Measurements from ENCODE around the gene WWC2.

Gene WWC2

GRCh38 chr4:183364025-183364424 lies 265.0 kb downstream of the WWC2 start:
- ChIA-PET CTCF (interaction anchor here (0.6 kb wide), 1 partner anchor 1632 kb away, joined by 3 read pairs; no protein-coding TSS in a partner anchor), POLR2A (no interaction called here)
- H3K4me1 ChIP-seq (ENCODE audit: control insufficient read depth, insufficient read depth, low read length): no peaks in the 10 kb centered on the region
- H3K9me3 ChIP-seq (ENCODE audit: control insufficient read depth, insufficient read depth, low read depth, low read length): no peaks in the 10 kb centered on the region
- no peak overlapping the region for H3K4me3 ChIP-seq (ENCODE audit: low read depth, low read length)
- TF ChIP-seq ZFP3 (tag by site-specific recombination; IDR thresholded peaks at IDR 0.05; ENCODE audit: low read depth) (no peak), ZNF837 (tag by site-specific recombination; IDR thresholded peaks at IDR 0.05) (no peak), ZBTB49 (tag by site-specific recombination; IDR thresholded peaks at IDR 0.05; ENCODE audit: low read depth) (no peak), GLIS1 (tag by site-specific recombination; IDR thresholded peaks at IDR 0.05) (no peak)
- H3K27ac ChIP-seq (ENCODE audit: extremely low read depth, low read depth, low read length): no peak overlapping the region
- no peaks in the 10 kb centered on the region for H3K36me3 ChIP-seq (ENCODE audit: control insufficient read depth in 2 of 2, insufficient read depth in 1 of 2, low read length in 2 of 2)

GRCh38 chr4:183366206-183366835 lies 267.3 kb downstream of the WWC2 start:
- TF ChIP-seq ZNF133 (tag by site-specific recombination; IDR thresholded peaks at IDR 0.05) (no peak), ZNF629 (tag by site-specific recombination; IDR thresholded peaks at IDR 0.05) (no peak), PRDM2 (tag by site-specific recombination; IDR thresholded peaks at IDR 0.05; ENCODE audit: borderline replicate concordance) (no peak), ZNF394 (tag by site-specific recombination; IDR thresholded peaks at IDR 0.05; ENCODE audit: borderline replicate concordance) (no peak), ZNF404 (tag by site-specific recombination; IDR thresholded peaks at IDR 0.05) (no peak)
- H3K4me3 ChIP-seq (ENCODE audit: low read depth, low read length): no peak overlapping the region
- no peak overlapping the region for H3K27ac ChIP-seq (ENCODE audit: extremely low read depth, low read depth, low read length)
- H3K9me3 ChIP-seq (ENCODE audit: control insufficient read depth, insufficient read depth, low read depth, low read length): no peaks in the 10 kb centered on the region
- H3K36me3 ChIP-seq (ENCODE audit: control insufficient read depth in 2 of 2, insufficient read depth in 1 of 2, low read length in 2 of 2): no peaks in the 10 kb centered on the region
- POLR2A ChIA-PET: no interaction called here
- H3K4me1 ChIP-seq (ENCODE audit: control insufficient read depth, insufficient read depth, low read length): no peaks in the 10 kb centered on the region
- CTCF ChIA-PET: no interaction called here

GRCh38 chr4:183369073-183369472 lies 270.0 kb downstream of the WWC2 start:
- CTCF ChIA-PET: no interaction called here
- Histone ChIP-seq H3K4me3 (ENCODE audit: low read depth, low read length) (no peak overlapping the region), H3K27ac (ENCODE audit: extremely low read depth, low read depth, low read length) (no peak overlapping the region), H3K4me1 (ENCODE audit: control insufficient read depth, insufficient read depth, low read length) (no peaks in the 10 kb centered on the region), H3K9me3 (ENCODE audit: control insufficient read depth, insufficient read depth, low read depth, low read length) (no peaks in the 10 kb centered on the region), H3K36me3 (ENCODE audit: control insufficient read depth in 2 of 2, insufficient read depth in 1 of 2, low read length in 2 of 2) (no peaks in the 10 kb centered on the region)
- POLR2A ChIA-PET: no interaction called here
- TF ChIP-seq GFI1B (tag by site-specific recombination; IDR thresholded peaks at IDR 0.05): no peak
- TF ChIP-seq ZNF394 (tag by site-specific recombination; IDR thresholded peaks at IDR 0.05; ENCODE audit: borderline replicate concordance): no peak
